ENCODE data around the gene BPIFB3. TPM values are rescaled to one million over a fixed set of nuclear protein-coding genes. Genes with fewer than 3 reads are reported as not detected.

The BPIFB3 gene
- total RNA-seq, 2 donors from 2014 or later = not detected

- no peaks in the 10 kb centered on the region for H3K36me3 ChIP-seq
- H3K4me1 ChIP-seq (ENCODE audit: control insufficient read depth in 1 of 2, low read depth in 2 of 2) = no peaks in the 10 kb centered on the region
- no peaks in the 10 kb centered on the region for H3K27me3 ChIP-seq (replicated peaks; ENCODE audit: insufficient read depth)
- ATAC-seq (ENCODE audit: insufficient number of reproducible peaks, low FRiP score, low read depth) = no peak
- H3K9me3 ChIP-seq = no peaks in the 10 kb centered on the region
- H3K27ac ChIP-seq = no peak overlapping the region
- H3K4me3 ChIP-seq = no peak overlapping the region
- TF ChIP-seq CTCF (IDR thresholded peaks at IDR 0.05) = no peak
- DNase-seq (ENCODE audit: low spot score) = no peak
Measured at GRCh38 chr20:33025318-33025876, 28.3 kb upstream of the BPIFB3 start.

- Histone ChIP-seq H3K27me3 (replicated peaks; ENCODE audit: insufficient read depth) (no peaks in the 10 kb centered on the region), H3K27ac (no peak overlapping the region), H3K36me3 (no peaks in the 10 kb centered on the region), H3K4me1 (ENCODE audit: control insufficient read depth in 1 of 2, low read depth in 2 of 2) (no peaks in the 10 kb centered on the region), H3K9me3 (no peaks in the 10 kb centered on the region), H3K4me3 (no peak overlapping the region)
- no peak for TF ChIP-seq CTCF (IDR thresholded peaks at IDR 0.05)
- ATAC-seq (ENCODE audit: insufficient number of reproducible peaks, low FRiP score, low read depth) (no peak), DNase-seq (ENCODE audit: low spot score) (no peak)
Measured at GRCh38 chr20:33026072-33026778, 27.5 kb upstream of the BPIFB3 start.

GRCh38 chr20:33026779-33027759 lies 26.6 kb upstream of the BPIFB3 start:
- Histone ChIP-seq H3K4me3 (no peak overlapping the region), H3K9me3 (no peaks in the 10 kb centered on the region), H3K36me3 (no peaks in the 10 kb centered on the region), H3K27ac (no peak overlapping the region), H3K27me3 (replicated peaks; ENCODE audit: insufficient read depth) (no peaks in the 10 kb centered on the region), H3K4me1 (ENCODE audit: control insufficient read depth in 1 of 2, low read depth in 2 of 2) (no peaks in the 10 kb centered on the region)
- ATAC-seq (ENCODE audit: insufficient number of reproducible peaks, low FRiP score, low read depth) (no peak), DNase-seq (ENCODE audit: low spot score) (no peak)
- no peak for TF ChIP-seq CTCF (IDR thresholded peaks at IDR 0.05)

GRCh38 chr20:33027769-33028751 lies 25.6 kb upstream of the BPIFB3 start:
- H3K27ac ChIP-seq = no peak overlapping the region
- no peak overlapping the region for H3K4me3 ChIP-seq
- no peak for DNase-seq (ENCODE audit: low spot score)
- ATAC-seq (ENCODE audit: insufficient number of reproducible peaks, low FRiP score, low read depth) = no peak
- TF ChIP-seq CTCF (IDR thresholded peaks at IDR 0.05) = no peak
- no peaks in the 10 kb centered on the region for H3K4me1 ChIP-seq (ENCODE audit: control insufficient read depth in 1 of 2, low read depth in 2 of 2)
- H3K27me3 ChIP-seq (replicated peaks; ENCODE audit: insufficient read depth) = no peaks in the 10 kb centered on the region
- no peaks in the 10 kb centered on the region for H3K36me3 ChIP-seq
- H3K9me3 ChIP-seq = no peaks in the 10 kb centered on the region

Data from thoracic aorta (tissue), 2 donors.